ENCODE data around the gene NKPD1.

Gene NKPD1

DNA sequence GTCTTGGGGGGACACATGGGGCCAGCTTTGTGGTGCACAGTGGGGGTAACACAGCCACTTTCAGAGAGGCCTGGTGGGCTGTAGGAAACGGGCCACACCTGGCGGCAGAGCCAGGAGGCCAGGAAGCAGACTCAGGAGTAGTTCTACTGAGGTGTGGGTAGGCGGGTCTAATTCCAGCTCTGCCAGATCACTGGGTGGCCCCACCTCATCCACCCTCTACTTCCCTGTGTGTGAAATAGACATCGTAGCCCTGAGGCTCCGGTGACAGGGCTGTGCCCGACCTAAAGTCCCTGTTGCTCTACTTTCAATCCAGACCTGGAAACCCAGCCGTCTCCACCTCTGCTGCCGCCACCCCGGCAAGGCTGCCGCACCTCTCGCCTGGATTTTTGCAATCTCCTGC is 4.0 kb downstream of the NKPD1 start:
- Histone ChIP-seq H3K9me3 (ENCODE audit: control insufficient read depth in 5 of 5, low read length in 5 of 5) (no peaks in the 10 kb centered on the region), H3K27me3 (ENCODE audit: control insufficient read depth in 5 of 5, insufficient read depth in 4 of 5, low read length in 5 of 5) (peaks cover 68 to 88% (median 82%) of the 10 kb centered on the region in 5 donors), H3K4me3 (ENCODE audit: low read depth in 1 of 5, low read length in 5 of 5) (no peak overlapping the region), H3K4me1 (ENCODE audit: control insufficient read depth in 5 of 5, insufficient read depth in 5 of 5, low read length in 5 of 5) (peaks cover 0 to 28% (median 25%) of the 10 kb centered on the region in 5 donors), H3K36me3 (ENCODE audit: control insufficient read depth in 5 of 5, insufficient read depth in 5 of 5, low read length in 5 of 5) (no peaks in the 10 kb centered on the region), H3K27ac (ENCODE audit: low read depth, low read length) (no peak overlapping the region), H3K9ac (ENCODE audit: low read length in 5 of 5) (no peak overlapping the region)

GRCh38 chr19:45156011-45156630 is 4.7 kb downstream of the NKPD1 start:
- Histone ChIP-seq H3K36me3 (ENCODE audit: control insufficient read depth in 5 of 5, insufficient read depth in 5 of 5, low read length in 5 of 5) (no peaks in the 10 kb centered on the region), H3K4me1 (ENCODE audit: control insufficient read depth in 5 of 5, insufficient read depth in 5 of 5, low read length in 5 of 5) (peaks cover 0 to 28% (median 27%) of the 10 kb centered on the region in 5 donors), H3K27me3 (ENCODE audit: control insufficient read depth in 5 of 5, insufficient read depth in 4 of 5, low read length in 5 of 5) (peaks cover 65 to 88% (median 82%) of the 10 kb centered on the region in 5 donors), H3K27ac (ENCODE audit: low read depth, low read length) (no peak overlapping the region), H3K9ac (ENCODE audit: low read length in 5 of 5) (no peak overlapping the region), H3K9me3 (ENCODE audit: control insufficient read depth in 5 of 5, low read length in 5 of 5) (no peaks in the 10 kb centered on the region), H3K4me3 (ENCODE audit: low read depth in 1 of 5, low read length in 5 of 5) (no peak overlapping the region)

GRCh38 chr19:45154064-45154827 is 6.5 kb downstream of the NKPD1 start:
- Histone ChIP-seq H3K9me3 (ENCODE audit: control insufficient read depth in 5 of 5, low read length in 5 of 5) (no peaks in the 10 kb centered on the region), H3K36me3 (ENCODE audit: control insufficient read depth in 5 of 5, insufficient read depth in 5 of 5, low read length in 5 of 5) (no peaks in the 10 kb centered on the region), H3K9ac (ENCODE audit: low read length in 5 of 5) (no peak overlapping the region), H3K27ac (ENCODE audit: low read depth, low read length) (no peak overlapping the region), H3K27me3 (ENCODE audit: control insufficient read depth in 5 of 5, insufficient read depth in 4 of 5, low read length in 5 of 5) (peaks cover 47 to 74% (median 71%) of the 10 kb centered on the region in 5 donors), H3K4me3 (ENCODE audit: low read depth in 1 of 5, low read length in 5 of 5) (peak overlapping the region in 3 of 5 donors; percentile 38 to 66 (median 51)), H3K4me1 (ENCODE audit: control insufficient read depth in 5 of 5, insufficient read depth in 5 of 5, low read length in 5 of 5) (peaks cover 0 to 28% (median 27%) of the 10 kb centered on the region in 5 donors)

- peaks cover 43 to 67% (median 63%) of the 10 kb centered on the region in 5 donors for H3K27me3 ChIP-seq (ENCODE audit: control insufficient read depth in 5 of 5, insufficient read depth in 4 of 5, low read length in 5 of 5)
- no peaks in the 10 kb centered on the region for H3K9me3 ChIP-seq (ENCODE audit: control insufficient read depth in 5 of 5, low read length in 5 of 5)
- H3K36me3 ChIP-seq (ENCODE audit: control insufficient read depth in 5 of 5, insufficient read depth in 5 of 5, low read length in 5 of 5), result no peaks in the 10 kb centered on the region
- peak overlapping the region in 4 of 5 donors; percentile 38 to 66 (median 45) for H3K4me3 ChIP-seq (ENCODE audit: low read depth in 1 of 5, low read length in 5 of 5)
- H3K27ac ChIP-seq (ENCODE audit: low read depth, low read length), result no peak overlapping the region
- H3K9ac ChIP-seq (ENCODE audit: low read length in 5 of 5), result no peak overlapping the region
- H3K4me1 ChIP-seq (ENCODE audit: control insufficient read depth in 5 of 5, insufficient read depth in 5 of 5, low read length in 5 of 5), result peaks cover 0 to 28% (median 27%) of the 10 kb centered on the region in 5 donors
Measured at GRCh38 chr19:45153339-45154063, 7.3 kb downstream of the NKPD1 start.

- peaks cover 0 to 28% (median 27%) of the 10 kb centered on the region in 5 donors for H3K4me1 ChIP-seq (ENCODE audit: control insufficient read depth in 5 of 5, insufficient read depth in 5 of 5, low read length in 5 of 5)
- peak overlapping the region in 1 of 5 donors; percentile 6 for H3K9ac ChIP-seq (ENCODE audit: low read length in 5 of 5)
- H3K27me3 ChIP-seq (ENCODE audit: control insufficient read depth in 5 of 5, insufficient read depth in 4 of 5, low read length in 5 of 5), result peaks cover 37 to 60% (median 55%) of the 10 kb centered on the region in 5 donors
- H3K36me3 ChIP-seq (ENCODE audit: control insufficient read depth in 5 of 5, insufficient read depth in 5 of 5, low read length in 5 of 5), result no peaks in the 10 kb centered on the region
- no peaks in the 10 kb centered on the region for H3K9me3 ChIP-seq (ENCODE audit: control insufficient read depth in 5 of 5, low read length in 5 of 5)
- peak overlapping the region in 4 of 5 donors; percentile 38 to 66 (median 45) for H3K4me3 ChIP-seq (ENCODE audit: low read depth in 1 of 5, low read length in 5 of 5)
- H3K27ac ChIP-seq (ENCODE audit: low read depth, low read length), result no peak overlapping the region
Measured at GRCh38 chr19:45152504-45153338, 8.1 kb downstream of the NKPD1 start.

DNA sequence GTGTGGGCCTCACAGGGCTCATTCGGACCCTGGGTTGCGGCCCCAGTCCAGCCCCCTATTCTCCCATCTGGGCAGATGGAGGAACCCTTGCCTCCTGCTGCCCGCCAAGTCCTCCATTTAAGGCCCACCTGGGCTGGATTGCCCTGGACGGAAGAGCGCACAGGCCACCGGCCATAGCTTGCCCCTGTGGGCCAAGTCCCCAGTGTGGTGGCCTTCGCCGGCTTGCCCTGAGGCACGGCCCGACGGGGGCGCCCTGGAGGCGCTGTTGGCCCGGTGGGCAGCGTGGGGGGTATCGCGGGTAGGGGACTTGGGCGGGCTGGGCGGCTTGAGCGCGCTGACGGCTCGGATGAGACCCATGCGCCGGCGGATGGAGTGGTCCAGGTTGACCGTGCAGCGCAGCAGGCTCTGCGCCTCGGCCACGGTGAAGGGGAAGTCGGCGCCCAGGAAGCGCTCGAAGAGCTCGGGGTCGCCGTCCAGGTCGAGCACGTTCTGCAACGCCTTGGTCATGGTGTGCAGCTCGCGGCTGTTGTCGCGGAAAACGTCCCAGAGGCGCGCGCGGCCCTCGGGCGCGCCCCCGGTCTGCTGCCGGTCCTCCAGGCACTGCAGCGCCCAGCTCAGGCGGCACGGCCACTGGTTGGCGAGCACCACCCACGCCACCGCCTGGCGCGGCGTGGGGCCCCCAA is 8.8 kb downstream of the NKPD1 start:
- Histone ChIP-seq H3K4me1 (ENCODE audit: control insufficient read depth in 5 of 5, insufficient read depth in 5 of 5, low read length in 5 of 5) (peaks cover 0 to 28% (median 27%) of the 10 kb centered on the region in 5 donors), H3K9ac (ENCODE audit: low read length in 5 of 5) (peak overlapping the region in 1 of 5 donors; percentile 6), H3K9me3 (ENCODE audit: control insufficient read depth in 5 of 5, low read length in 5 of 5) (no peaks in the 10 kb centered on the region), H3K27ac (ENCODE audit: low read depth, low read length) (no peak overlapping the region), H3K27me3 (ENCODE audit: control insufficient read depth in 5 of 5, insufficient read depth in 4 of 5, low read length in 5 of 5) (peaks cover 33 to 60% (median 51%) of the 10 kb centered on the region in 5 donors), H3K4me3 (ENCODE audit: low read depth in 1 of 5, low read length in 5 of 5) (peak overlapping the region in 4 of 5 donors; percentile 38 to 66 (median 45)), H3K36me3 (ENCODE audit: control insufficient read depth in 5 of 5, insufficient read depth in 5 of 5, low read length in 5 of 5) (peaks cover 0 to 5% (median 4%) of the 10 kb centered on the region in 5 donors)

DNA sequence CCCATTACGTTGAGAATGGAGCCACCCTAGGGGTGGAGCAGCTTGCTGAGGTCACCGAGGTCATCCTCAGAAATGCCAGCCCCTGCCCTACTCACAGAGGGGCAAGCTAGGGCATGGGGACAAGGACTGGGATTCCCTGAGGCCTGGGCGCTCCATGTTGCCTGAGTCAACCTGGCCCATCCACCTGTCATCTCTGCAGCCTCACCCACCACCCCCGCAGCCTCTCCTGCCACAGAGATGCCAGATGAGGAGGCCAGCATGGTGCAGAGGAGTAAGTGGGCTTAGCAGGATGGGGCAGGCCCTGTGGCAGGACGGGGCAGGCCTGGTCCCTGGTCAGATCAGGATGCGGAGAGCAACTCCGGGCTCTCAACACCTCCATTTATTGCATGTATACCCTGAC is 9.5 kb downstream of the NKPD1 start:
- Histone ChIP-seq H3K4me1 (ENCODE audit: control insufficient read depth in 5 of 5, insufficient read depth in 5 of 5, low read length in 5 of 5) (peaks cover 0 to 28% (median 27%) of the 10 kb centered on the region in 5 donors), H3K4me3 (ENCODE audit: low read depth in 1 of 5, low read length in 5 of 5) (no peak overlapping the region), H3K36me3 (ENCODE audit: control insufficient read depth in 5 of 5, insufficient read depth in 5 of 5, low read length in 5 of 5) (peaks cover 0 to 11% (median 4%) of the 10 kb centered on the region in 5 donors), H3K9ac (ENCODE audit: low read length in 5 of 5) (no peak overlapping the region), H3K27me3 (ENCODE audit: control insufficient read depth in 5 of 5, insufficient read depth in 4 of 5, low read length in 5 of 5) (peaks cover 26 to 54% (median 45%) of the 10 kb centered on the region in 5 donors), H3K27ac (ENCODE audit: low read depth, low read length) (no peak overlapping the region), H3K9me3 (ENCODE audit: control insufficient read depth in 5 of 5, low read length in 5 of 5) (no peaks in the 10 kb centered on the region)

GRCh38 chr19:45150751-45151281 is 10.0 kb downstream of the NKPD1 start:
- Histone ChIP-seq H3K9me3 (ENCODE audit: control insufficient read depth in 5 of 5, low read length in 5 of 5) (no peaks in the 10 kb centered on the region), H3K27ac (ENCODE audit: low read depth, low read length) (no peak overlapping the region), H3K27me3 (ENCODE audit: control insufficient read depth in 5 of 5, insufficient read depth in 4 of 5, low read length in 5 of 5) (peaks cover 23 to 49% (median 40%) of the 10 kb centered on the region in 5 donors)

More at GRCh38 chr19:45150751-45151281, 10.0 kb downstream of the NKPD1 start:
- no peak overlapping the region for H3K4me3 ChIP-seq (ENCODE audit: low read depth in 1 of 5, low read length in 5 of 5)
- no peak overlapping the region for H3K9ac ChIP-seq (ENCODE audit: low read length in 5 of 5)
- H3K4me1 ChIP-seq (ENCODE audit: control insufficient read depth in 5 of 5, insufficient read depth in 5 of 5, low read length in 5 of 5), result peaks cover 0 to 28% (median 27%) of the 10 kb centered on the region in 5 donors
- peaks cover 0 to 15% (median 7%) of the 10 kb centered on the region in 5 donors for H3K36me3 ChIP-seq (ENCODE audit: control insufficient read depth in 5 of 5, insufficient read depth in 5 of 5, low read length in 5 of 5)

All from subcutaneous abdominal adipose tissue (tissue), 5 donors.